Activated B cell treated with CpG ODN at 0.5 μM for 24 hours (primary cell): ENCODE results near the gene DDX46. TPM values are rescaled to one million over a fixed set of nuclear protein-coding genes. Genes with fewer than 3 reads are reported as not detected.

Experiments used
- ATAC-seq: fragments of 200-7000 bp; cut with Tn5 transposase; one replicate; pipeline ENCODE4 v1.10.0; 2021; ENCODE audit warnings: low read depth, mild to moderate bottlenecking, moderate library complexity
- CTCF ChIA-PET: fragments of 350-600 bp; sonication (Branson Sonifier 250); formaldehyde crosslinking; loops from one replicate; lab custom pipeline; 2021; ENCODE audit warnings: antibody characterized with exemption; lab: Charles Lee
- POLR2A ChIA-PET: fragments of 350-600 bp; sonication (Branson Sonifier 250); formaldehyde crosslinking; loops from one replicate; lab custom pipeline; 2021; ENCODE audit warnings: antibody characterized with exemption; lab: Charles Lee
- DNase-seq: peaks from one replicate; pipeline ENCODE4 v3.0.0; 2022
- H3K27ac Mint-ChIP-seq: one replicate; pipeline ENCODE4 v1.8.0; 2020; ENCODE audit warnings: mixed read lengths
- H3K27me3 Mint-ChIP-seq: one replicate; pipeline ENCODE4 v1.8.0; 2021; ENCODE audit warnings: mixed read lengths
- H3K36me3 Mint-ChIP-seq: one replicate; pipeline ENCODE4 v1.8.0; 2021; ENCODE audit warnings: low read depth, mixed read lengths
- H3K4me1 Mint-ChIP-seq: one replicate; pipeline ENCODE4 v1.8.0; 2021; ENCODE audit warnings: mixed read lengths
- H3K4me3 Mint-ChIP-seq: one replicate; pipeline ENCODE4 v1.8.0; 2020; ENCODE audit warnings: mild to moderate bottlenecking, mixed read lengths
- H3K9me3 Mint-ChIP-seq: one replicate; pipeline ENCODE4 v1.8.0; 2020; ENCODE audit warnings: mixed read lengths
- CTCF ChIP-seq: fragments of 200-600 bp; IDR thresholded peaks from one replicate; pipeline ENCODE4 v1.8.0; 2022; ENCODE audit warnings: antibody characterized with exemption, mild to moderate bottlenecking
- intact Hi-C: fragments of 100-400 bp; cut with micrococcal nuclease; formaldehyde crosslinking; loops from one replicate; pipeline ENCODE4 v1.15.1; 2024
- total RNA-seq: library from RNA; stranded (reverse); gene quantifications from 2 replicates; pipeline ENCODE4 v1.2.3, GENCODE V29; 2022

DDX46 gene
- total RNA-seq, 1 donor from 2014 or later: 74.1 TPM

GRCh38 chr5:134794082-134794481 is 35.5 kb downstream of the DDX46 start:
- no peaks in the 10 kb centered on the region for H3K27me3 Mint-ChIP-seq
- no peak for DNase-seq
- H3K9me3 Mint-ChIP-seq: no peaks in the 10 kb centered on the region
- H3K4me3 Mint-ChIP-seq: no peak overlapping the region
- intact Hi-C loops: no loop called here
- H3K36me3 Mint-ChIP-seq: peaks cover 86% of the 10 kb centered on the region
- CTCF ChIA-PET: no interaction called here
- no peaks in the 10 kb centered on the region for H3K4me1 Mint-ChIP-seq
- ATAC-seq: no peak
- POLR2A ChIA-PET: no interaction called here
- TF ChIP-seq CTCF: no peak
- H3K27ac Mint-ChIP-seq: no peak overlapping the region

GRCh38 chr5:134794819-134795218 is 36.2 kb downstream of the DDX46 start:
- peaks cover 83% of the 10 kb centered on the region for H3K36me3 Mint-ChIP-seq
- no peak for DNase-seq
- ChIA-PET POLR2A (no interaction called here), CTCF (no interaction called here)
- H3K4me3 Mint-ChIP-seq: no peak overlapping the region
- intact Hi-C loops: no loop called here
- no peak overlapping the region for H3K27ac Mint-ChIP-seq
- H3K9me3 Mint-ChIP-seq: no peaks in the 10 kb centered on the region
- ATAC-seq: no peak
- no peaks in the 10 kb centered on the region for H3K4me1 Mint-ChIP-seq
- no peak for TF ChIP-seq CTCF
- H3K27me3 Mint-ChIP-seq: no peaks in the 10 kb centered on the region

- H3K9me3 Mint-ChIP-seq: no peaks in the 10 kb centered on the region
- ATAC-seq (no peak), DNase-seq (no peak)
- ChIA-PET POLR2A (no interaction called here), CTCF (no interaction called here)
- no peak overlapping the region for H3K27ac Mint-ChIP-seq
- no peaks in the 10 kb centered on the region for H3K27me3 Mint-ChIP-seq
- H3K36me3 Mint-ChIP-seq: peaks cover 80% of the 10 kb centered on the region
- no peak overlapping the region for H3K4me3 Mint-ChIP-seq
- no peaks in the 10 kb centered on the region for H3K4me1 Mint-ChIP-seq
- intact Hi-C loops: no loop called here
- TF ChIP-seq CTCF: no peak
Measured at GRCh38 chr5:134798468-134798867, 39.9 kb downstream of the DDX46 start.

GRCh38 chr5:134803821-134804220 is 45.2 kb downstream of the DDX46 start:
- ATAC-seq: no peak
- no peaks in the 10 kb centered on the region for H3K9me3 Mint-ChIP-seq
- TF ChIP-seq CTCF: no peak
- DNase-seq: no peak
- no peak overlapping the region for H3K27ac Mint-ChIP-seq
- intact Hi-C loops: no loop called here
- H3K27me3 Mint-ChIP-seq: no peaks in the 10 kb centered on the region
- ChIA-PET POLR2A (no interaction called here), CTCF (no interaction called here)
- H3K36me3 Mint-ChIP-seq: peaks cover 59% of the 10 kb centered on the region
- no peak overlapping the region for H3K4me3 Mint-ChIP-seq
- H3K4me1 Mint-ChIP-seq: no peaks in the 10 kb centered on the region

- H3K36me3 Mint-ChIP-seq: peaks cover 57% of the 10 kb centered on the region
- ATAC-seq (peak; percentile 73), DNase-seq (no peak)
- H3K27me3 Mint-ChIP-seq: no peaks in the 10 kb centered on the region
- ChIA-PET CTCF (no interaction called here), POLR2A (interaction anchor here (1.0 kb wide), 1 partner anchor 18 kb away, joined by 3 read pairs; no protein-coding TSS in a partner anchor)
- intact Hi-C loops: loop anchor here (1.0 to 5.0 kb wide), 2 partner anchors 34 to 92 kb away; partner anchors contain the start of genes C5orf24 and PCBD2
- H3K27ac Mint-ChIP-seq: peak overlapping the region; percentile 74
- peaks cover 17% of the 10 kb centered on the region for H3K4me1 Mint-ChIP-seq
- no peak for TF ChIP-seq CTCF
- H3K4me3 Mint-ChIP-seq: peak overlapping the region; percentile 15
- H3K9me3 Mint-ChIP-seq: no peaks in the 10 kb centered on the region
Measured at GRCh38 chr5:134813407-134813806, 54.8 kb downstream of the DDX46 start.
